Measurements from ENCODE around the gene DKK3. TPM values are rescaled to one million over a fixed set of nuclear protein-coding genes. Genes with fewer than 3 reads are reported as not detected.
A peak's percentile ranks its signal among the peaks of the same experiment; 100 is the strongest.

Gene DKK3
- total RNA-seq, 1 donor from 2014 or later, result 5.5 TPM

GRCh38 chr11:11984563-11984962 is 23.9 kb downstream of the DKK3 start:
- ATAC-seq (no peak), DNase-seq (ENCODE audit: low spot score) (no peak)

GRCh38 chr11:11983427-11983826 is 25.0 kb downstream of the DKK3 start:
- DNase-seq (ENCODE audit: low spot score) (no peak), ATAC-seq (no peak)

- DNase-seq (ENCODE audit: low spot score) (no peak), ATAC-seq (no peak)
These were observed 25.5 kb downstream of the DKK3 start for GRCh38 chr11:11982975-11983374.

- ATAC-seq, result no peak
- no peak for DNase-seq (ENCODE audit: low spot score)
These were observed 26.0 kb downstream of the DKK3 start for GRCh38 chr11:11982461-11982860.

- DNase-seq (ENCODE audit: low spot score), result no peak
- no peak for ATAC-seq
These were observed 26.6 kb downstream of the DKK3 start for GRCh38 chr11:11981840-11982239.

GRCh38 chr11:11981364-11981763 is 27.1 kb downstream of the DKK3 start:
- DNase-seq (ENCODE audit: low spot score) (no peak), ATAC-seq (no peak)

- DNase-seq (ENCODE audit: low spot score), result no peak
- ATAC-seq, result no peak
These were observed 27.6 kb downstream of the DKK3 start for GRCh38 chr11:11980841-11981308.

- DNase-seq (ENCODE audit: low spot score), result no peak
These were observed 28.2 kb downstream of the DKK3 start for GRCh38 chr11:11980200-11980599.

GRCh38 chr11:11979488-11980117 is 28.8 kb downstream of the DKK3 start:
- no peak for ATAC-seq
- DNase-seq (ENCODE audit: low spot score), result no peak

More at GRCh38 chr11:11980200-11980599, 28.2 kb downstream of the DKK3 start:
- no peak for ATAC-seq

GRCh38 chr11:11978792-11979487 is 29.5 kb downstream of the DKK3 start:
- no peak for ATAC-seq
- DNase-seq (ENCODE audit: low spot score), result no peak

- DNase-seq (ENCODE audit: low spot score) (no peak), ATAC-seq (no peak)
These were observed 30.3 kb downstream of the DKK3 start for GRCh38 chr11:11978098-11978637.

- DNase-seq (ENCODE audit: low spot score) (no peak), ATAC-seq (peak; percentile 2)
These were observed 31.1 kb downstream of the DKK3 start for GRCh38 chr11:11977206-11977938.

- DNase-seq (ENCODE audit: low spot score) (peak; percentile 96), ATAC-seq (peak; percentile 86)
These were observed 31.8 kb downstream of the DKK3 start for GRCh38 chr11:11976481-11977127.

GRCh38 chr11:11975201-11976092 is 33.0 kb downstream of the DKK3 start:
- ATAC-seq (no peak), DNase-seq (ENCODE audit: low spot score) (no peak)

- ATAC-seq (no peak), DNase-seq (ENCODE audit: low spot score) (no peak)
These were observed 34.6 kb downstream of the DKK3 start for GRCh38 chr11:11973866-11974265.

GRCh38 chr11:11973361-11973800 is 35.0 kb downstream of the DKK3 start:
- ATAC-seq (peak; percentile 69), DNase-seq (ENCODE audit: low spot score) (peak; percentile 86)

GRCh38 chr11:11972730-11973341 is 35.6 kb downstream of the DKK3 start:
- DNase-seq (ENCODE audit: low spot score) (no peak), ATAC-seq (no peak)

GRCh38 chr11:11971906-11972547 is 36.4 kb downstream of the DKK3 start:
- DNase-seq (ENCODE audit: low spot score) (no peak), ATAC-seq (no peak)

- no peak for DNase-seq (ENCODE audit: low spot score)
- no peak for ATAC-seq
These were observed 37.9 kb downstream of the DKK3 start for GRCh38 chr11:11970556-11970955.
